A673 (cell line): ENCODE data around the gene ASPG. TPM values are rescaled to one million over a fixed set of nuclear protein-coding genes. Genes with fewer than 3 reads are reported as not detected.

Experiments used
- BruUV-seq: library from RNA; stranded (reverse); fragments of 400-500 nt; replicated peaks from 2 replicates; lab custom pipeline; 2021; lab: Mats Ljungman, UMichigan
- CTCF ChIA-PET: fragments of 300-600 bp; sonication (Branson Sonifier 250); formaldehyde crosslinking; loops from one replicate; lab custom pipeline; 2022; ENCODE audit warnings: antibody characterized with exemption; lab: Charles Lee
- POLR2A ChIA-PET: fragments of 300-600 bp; sonication (Branson Sonifier 250); formaldehyde crosslinking; loops from one replicate; lab custom pipeline; 2022; ENCODE audit warnings: antibody characterized with exemption; ENCODE audit not compliant: low non-redundant PET; lab: Charles Lee
- DNase-seq: peaks from one replicate; pipeline ENCODE4 v3.0.0-alpha.2; 2015; ENCODE audit warnings: low spot score
- H3K27ac ChIP-seq: fragments of 200-600 bp; sonication (generic); 2 replicates; pipeline ENCODE4 v1.5.1; 2016; ENCODE audit warnings: mixed run types, low read depth, mild to moderate bottlenecking, mixed read lengths, antibody characterized with exemption, low read length; ENCODE audit not compliant: poor library complexity, severe bottlenecking
- H3K27me3 ChIP-seq: fragments of 200-600 bp; sonication (generic); replicated peaks from 2 replicates; pipeline ENCODE4 v1.6.1; 2017; ENCODE audit warnings: mixed run types, low read depth, mild to moderate bottlenecking, mixed read lengths, antibody characterized with exemption, low read length; ENCODE audit not compliant: insufficient read depth, poor library complexity
- H3K36me3 ChIP-seq: fragments of 200-600 bp; sonication (generic); 2 replicates; pipeline ENCODE4 v1.6.1; 2016; ENCODE audit warnings: mixed run types, mild to moderate bottlenecking, mixed read lengths, antibody characterized with exemption, low read length; ENCODE audit not compliant: insufficient read depth, poor library complexity, severe bottlenecking
- H3K4me1 ChIP-seq: fragments of 200-600 bp; sonication (generic); 2 replicates; pipeline ENCODE4 v1.6.1; 2017; ENCODE audit warnings: mixed run types, mild to moderate bottlenecking, mixed read lengths, antibody characterized with exemption, low read length; ENCODE audit not compliant: insufficient read depth, poor library complexity, severe bottlenecking
- H3K4me3 ChIP-seq: fragments of 200-600 bp; sonication (generic); 2 replicates; pipeline ENCODE4 v1.5.1; 2016; ENCODE audit warnings: low read depth, mixed run types, mild to moderate bottlenecking, mixed read lengths, low read length; ENCODE audit not compliant: poor library complexity, severe bottlenecking
- H3K9me3 ChIP-seq: fragments of 200-600 bp; sonication (generic); 2 replicates; pipeline ENCODE4 v1.6.1; 2016; ENCODE audit warnings: mixed run types, low read depth, mild to moderate bottlenecking, mixed read lengths, antibody characterized with exemption, low read length; ENCODE audit not compliant: poor library complexity, severe bottlenecking
- EZH2 ChIP-seq: fragments of 200-600 bp; sonication (generic); IDR thresholded peaks from 2 replicates; pipeline ENCODE4 v1.6.1; 2017; ENCODE audit warnings: borderline replicate concordance, low read depth, mild to moderate bottlenecking, mixed read lengths, antibody characterized with exemption, low read length; ENCODE audit not compliant: poor library complexity, severe bottlenecking
- intact Hi-C: fragments of 100-400 bp; cut with micrococcal nuclease; formaldehyde crosslinking; loops from one replicate; pipeline ENCODE4 v1.10.0; 2022; ENCODE audit not compliant: unreplicated experiment
- total RNA-seq: library from RNA; stranded (reverse); gene quantifications from 2 replicates; pipeline ENCODE4 v1.2.3, GENCODE V29; 2021
- TF ChIP-seq, protein P1 (sequence below): fragments of 300-800, 200-600 bp; sonication (generic); conservative IDR thresholded peaks from 2 replicates; pipeline ENCODE4 v1.5.1; 2017; ENCODE audit warnings: low read depth, mild to moderate bottlenecking, antibody characterized with exemption, low read length, moderate library complexity, mixed read lengths

Gene ASPG
- total RNA-seq, 1 experiment from 2014 or later = not detected

DNA sequence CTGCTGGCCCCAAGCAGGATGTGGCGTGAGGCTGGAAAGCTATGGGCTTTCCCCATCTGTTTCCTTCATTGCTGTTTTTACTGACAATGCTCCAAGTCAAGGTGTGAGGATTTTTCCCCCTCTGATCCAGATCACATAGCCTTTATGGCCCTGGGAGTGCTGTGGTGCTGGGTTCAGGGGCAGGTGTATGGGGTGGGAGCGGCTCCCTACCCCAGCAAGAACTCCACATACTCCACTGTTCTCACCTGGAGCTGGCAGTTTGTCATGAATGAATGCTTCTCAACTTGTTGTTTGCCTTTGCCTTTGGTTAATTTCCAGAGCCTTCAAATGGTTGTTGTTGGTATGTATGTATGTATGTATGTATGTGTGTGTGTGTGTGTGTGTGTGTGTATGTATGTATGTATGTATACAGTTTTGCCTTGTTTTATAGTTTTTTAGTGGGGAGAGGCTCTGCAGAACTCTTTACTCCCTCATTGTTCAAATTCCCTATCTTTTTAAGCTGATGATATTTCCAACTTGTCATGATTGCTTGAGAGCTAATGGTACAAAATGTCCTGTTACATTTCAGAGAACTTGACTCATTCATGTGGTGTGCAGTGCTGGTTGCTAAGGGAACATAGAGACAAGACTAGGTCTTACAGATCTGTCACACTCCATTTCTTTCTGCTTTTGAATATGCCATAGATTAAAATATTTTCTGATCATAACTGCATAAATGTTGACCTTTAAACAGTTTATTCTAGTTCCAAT, 36.6 kb upstream of the ASPG start:
- H3K36me3 ChIP-seq = no peaks in the 10 kb centered on the region
- ChIA-PET POLR2A (interaction anchor here (0.7 kb wide), 1 partner anchor 272 kb away, joined by 4 read pairs; no protein-coding TSS in a partner anchor), CTCF (no interaction called here)
- no peaks in the 10 kb centered on the region for H3K9me3 ChIP-seq
- TF ChIP-seq EZH2 = no peak
- TF ChIP-seq, protein P1, sequence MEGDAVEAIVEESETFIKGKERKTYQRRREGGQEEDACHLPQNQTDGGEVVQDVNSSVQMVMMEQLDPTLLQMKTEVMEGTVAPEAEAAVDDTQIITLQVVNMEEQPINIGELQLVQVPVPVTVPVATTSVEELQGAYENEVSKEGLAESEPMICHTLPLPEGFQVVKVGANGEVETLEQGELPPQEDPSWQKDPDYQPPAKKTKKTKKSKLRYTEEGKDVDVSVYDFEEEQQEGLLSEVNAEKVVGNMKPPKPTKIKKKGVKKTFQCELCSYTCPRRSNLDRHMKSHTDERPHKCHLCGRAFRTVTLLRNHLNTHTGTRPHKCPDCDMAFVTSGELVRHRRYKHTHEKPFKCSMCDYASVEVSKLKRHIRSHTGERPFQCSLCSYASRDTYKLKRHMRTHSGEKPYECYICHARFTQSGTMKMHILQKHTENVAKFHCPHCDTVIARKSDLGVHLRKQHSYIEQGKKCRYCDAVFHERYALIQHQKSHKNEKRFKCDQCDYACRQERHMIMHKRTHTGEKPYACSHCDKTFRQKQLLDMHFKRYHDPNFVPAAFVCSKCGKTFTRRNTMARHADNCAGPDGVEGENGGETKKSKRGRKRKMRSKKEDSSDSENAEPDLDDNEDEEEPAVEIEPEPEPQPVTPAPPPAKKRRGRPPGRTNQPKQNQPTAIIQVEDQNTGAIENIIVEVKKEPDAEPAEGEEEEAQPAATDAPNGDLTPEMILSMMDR = no peak
- H3K4me1 ChIP-seq = no peaks in the 10 kb centered on the region
- H3K27me3 ChIP-seq = no peaks in the 10 kb centered on the region
- H3K27ac ChIP-seq = no peak overlapping the region
- BruUV-seq = no TSS peak
- intact Hi-C loops = no loop called here
- no peak for DNase-seq
- no peak overlapping the region for H3K4me3 ChIP-seq

DNA sequence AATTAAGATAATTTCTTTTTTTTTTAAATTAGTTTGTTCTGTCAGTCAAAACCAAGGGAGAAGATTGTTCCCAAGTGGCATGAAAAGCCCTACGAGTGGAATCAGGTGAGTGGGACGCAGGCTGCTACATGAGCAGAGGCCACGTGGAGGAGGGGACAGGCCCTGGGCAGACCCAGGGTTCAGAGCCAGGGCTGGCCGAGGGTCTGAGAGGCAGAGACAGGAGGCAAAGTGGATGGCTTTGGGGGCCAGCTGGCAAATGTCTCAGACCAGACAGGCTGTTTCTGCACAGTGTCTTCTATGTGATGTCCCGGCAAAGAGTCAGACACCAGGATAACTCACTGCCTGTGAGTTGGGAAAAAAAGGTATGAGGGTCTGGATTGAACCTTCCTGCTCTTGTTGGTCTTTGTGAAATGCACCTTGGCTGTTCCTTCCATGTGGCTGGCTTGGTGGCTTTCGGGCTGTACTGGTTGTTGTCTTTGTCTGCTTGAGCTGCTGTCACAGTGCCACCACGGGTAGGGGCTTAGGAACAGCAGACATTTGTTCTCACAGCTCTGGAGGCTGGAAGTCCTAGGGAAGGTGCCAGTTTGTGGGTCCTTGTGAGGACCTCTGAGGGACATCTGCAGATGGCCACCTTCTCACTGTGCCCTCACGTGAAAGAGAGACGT, 35.8 kb upstream of the ASPG start:
- Histone ChIP-seq H3K4me3 (no peak overlapping the region), H3K36me3 (no peaks in the 10 kb centered on the region), H3K27ac (no peak overlapping the region), H3K4me1 (no peaks in the 10 kb centered on the region), H3K27me3 (no peaks in the 10 kb centered on the region), H3K9me3 (no peaks in the 10 kb centered on the region)
- TF ChIP-seq, protein P1 = no peak
- TF ChIP-seq EZH2 = no peak
- ChIA-PET POLR2A (interaction anchor here (0.7 kb wide), 1 partner anchor 272 kb away, joined by 4 read pairs; no protein-coding TSS in a partner anchor), CTCF (no interaction called here)
- intact Hi-C loops = no loop called here
- DNase-seq = no peak
- BruUV-seq = no TSS peak

GRCh38 chr14:104051092-104051813, 34.2 kb upstream of the ASPG start:
- H3K4me1 ChIP-seq = no peaks in the 10 kb centered on the region
- TF ChIP-seq EZH2 = no peak
- H3K27me3 ChIP-seq = peaks cover 2% of the 10 kb centered on the region
- no peak overlapping the region for H3K4me3 ChIP-seq
- POLR2A ChIA-PET = no interaction called here
- intact Hi-C loops = no loop called here
- no peaks in the 10 kb centered on the region for H3K9me3 ChIP-seq
- no TSS peak for BruUV-seq
- CTCF ChIA-PET = no interaction called here
- no peak for DNase-seq
- H3K36me3 ChIP-seq = no peaks in the 10 kb centered on the region
- H3K27ac ChIP-seq = no peak overlapping the region
